Astrocyte of the hippocampus (primary cell): ENCODE measurements around the gene AMBP.
A peak's percentile ranks its signal among the peaks of the same experiment; 100 is the strongest.
"Not testable (repeated sequence)": the region's sequence is repeated elsewhere in the genome, so short reads cannot be mapped to it uniquely, and the experiment has no call there.

ENCODE experiments used
- DNase-seq: peaks from one replicate; pipeline ENCODE4 v3.0.0; 2011; ENCODE audit warnings: low read depth, low spot score

AMBP gene

GRCh38 chr9:114092336-114092735, 14.2 kb upstream of the AMBP start:
- no peak for DNase-seq

- no peak for DNase-seq
These were observed 13.6 kb upstream of the AMBP start for GRCh38 chr9:114091711-114092110.

- no peak for DNase-seq
These were observed 12.7 kb upstream of the AMBP start for GRCh38 chr9:114090798-114091197.

GRCh38 chr9:114089206-114089840, 11.2 kb upstream of the AMBP start:
- DNase-seq, result no peak

GRCh38 chr9:114088571-114089170, 10.6 kb upstream of the AMBP start:
- no peak for DNase-seq

- DNase-seq, result no peak
These were observed 9.6 kb upstream of the AMBP start for GRCh38 chr9:114087721-114088120.

GRCh38 chr9:114086607-114087006, 8.5 kb upstream of the AMBP start:
- no peak for DNase-seq

GRCh38 chr9:114086009-114086408, 7.9 kb upstream of the AMBP start:
- no peak for DNase-seq

- no peak for DNase-seq
These were observed 7.3 kb upstream of the AMBP start for GRCh38 chr9:114085387-114085789.

- DNase-seq, result no peak
These were observed 6.4 kb upstream of the AMBP start for GRCh38 chr9:114084282-114085073.

GRCh38 chr9:114083666-114084065, 5.6 kb upstream of the AMBP start:
- DNase-seq, result no peak

- DNase-seq, result not testable (repeated sequence)
These were observed 4.8 kb upstream of the AMBP start for GRCh38 chr9:114082763-114083412.

GRCh38 chr9:114082017-114082762, 4.1 kb upstream of the AMBP start:
- DNase-seq, result peak; percentile 93

- DNase-seq, result no peak
These were observed 3.4 kb upstream of the AMBP start for GRCh38 chr9:114081441-114082016.

GRCh38 chr9:114080773-114081440, 2.8 kb upstream of the AMBP start:
- DNase-seq, result no peak

- no peak for DNase-seq
These were observed 2.2 kb upstream of the AMBP start for GRCh38 chr9:114080195-114080772.

GRCh38 chr9:114078781-114079156, 669 bp upstream of the AMBP start:
- DNase-seq, result no peak

- DNase-seq, result no peak
These were observed 800 bp downstream of the AMBP start for GRCh38 chr9:114077162-114077837.

- no peak for DNase-seq
These were observed 1.6 kb downstream of the AMBP start for GRCh38 chr9:114076237-114077161.
